Activated effector memory CD4-positive, alpha-beta T cell treated with Interleukin-2 at 50 U/mL for 16 hours (primary cell): ENCODE results near the gene RFWD3.
"Not testable (repeated sequence)": the region's sequence is repeated elsewhere in the genome, so short reads cannot be mapped to it uniquely, and the experiment has no call there.

Experiments used
- DNase-seq: peaks from one replicate; pipeline ENCODE4 v3.0.0-alpha.2; 2020

Gene RFWD3

GRCh38 chr16:74660383-74660782 lies 6.3 kb downstream of the RFWD3 start:
- DNase-seq = no peak

- DNase-seq = no peak
These were observed 7.6 kb downstream of the RFWD3 start for GRCh38 chr16:74659041-74659440.

GRCh38 chr16:74657870-74658642 lies 8.6 kb downstream of the RFWD3 start:
- no peak for DNase-seq

- DNase-seq = no peak
These were observed 12.1 kb downstream of the RFWD3 start for GRCh38 chr16:74654536-74655050.

- DNase-seq = not testable (repeated sequence)
These were observed 13.8 kb downstream of the RFWD3 start for GRCh38 chr16:74652883-74653282.

- DNase-seq = no peak
These were observed 14.4 kb downstream of the RFWD3 start for GRCh38 chr16:74652249-74652648.

- no peak for DNase-seq
These were observed 14.8 kb downstream of the RFWD3 start for GRCh38 chr16:74651841-74652240.

- no peak for DNase-seq
These were observed 15.6 kb downstream of the RFWD3 start for GRCh38 chr16:74650966-74651567.

GRCh38 chr16:74649839-74650504 lies 16.7 kb downstream of the RFWD3 start:
- no peak for DNase-seq

GRCh38 chr16:74641969-74642368 lies 24.7 kb downstream of the RFWD3 start:
- DNase-seq = no peak

- no peak for DNase-seq
These were observed 28.8 kb downstream of the RFWD3 start for GRCh38 chr16:74637742-74638453.

GRCh38 chr16:74635303-74635702 lies 31.4 kb downstream of the RFWD3 start:
- no peak for DNase-seq

- DNase-seq = no peak
These were observed 33.0 kb downstream of the RFWD3 start for GRCh38 chr16:74633686-74634085.

- DNase-seq = no peak
These were observed 39.0 kb downstream of the RFWD3 start for GRCh38 chr16:74627506-74628220.

- no peak for DNase-seq
These were observed 39.8 kb downstream of the RFWD3 start for GRCh38 chr16:74626741-74627416.

GRCh38 chr16:74625500-74626350 lies 41.0 kb downstream of the RFWD3 start:
- no peak for DNase-seq

GRCh38 chr16:74623839-74624235 lies 42.8 kb downstream of the RFWD3 start:
- DNase-seq = no peak

GRCh38 chr16:74623214-74623838 lies 43.4 kb downstream of the RFWD3 start:
- no peak for DNase-seq

- no peak for DNase-seq
These were observed 44.7 kb downstream of the RFWD3 start for GRCh38 chr16:74622005-74622404.

- no peak for DNase-seq
These were observed 49.4 kb downstream of the RFWD3 start for GRCh38 chr16:74617206-74617788.
